Measurements from ENCODE around the gene CEMP1. TPM values are rescaled to one million over a fixed set of nuclear protein-coding genes. Genes with fewer than 3 reads are reported as not detected.
A peak's percentile ranks its signal among the peaks of the same experiment; 100 is the strongest.

Gene CEMP1
- total RNA-seq, 1 donor from 2014 or later = 0.16 TPM

DNA sequence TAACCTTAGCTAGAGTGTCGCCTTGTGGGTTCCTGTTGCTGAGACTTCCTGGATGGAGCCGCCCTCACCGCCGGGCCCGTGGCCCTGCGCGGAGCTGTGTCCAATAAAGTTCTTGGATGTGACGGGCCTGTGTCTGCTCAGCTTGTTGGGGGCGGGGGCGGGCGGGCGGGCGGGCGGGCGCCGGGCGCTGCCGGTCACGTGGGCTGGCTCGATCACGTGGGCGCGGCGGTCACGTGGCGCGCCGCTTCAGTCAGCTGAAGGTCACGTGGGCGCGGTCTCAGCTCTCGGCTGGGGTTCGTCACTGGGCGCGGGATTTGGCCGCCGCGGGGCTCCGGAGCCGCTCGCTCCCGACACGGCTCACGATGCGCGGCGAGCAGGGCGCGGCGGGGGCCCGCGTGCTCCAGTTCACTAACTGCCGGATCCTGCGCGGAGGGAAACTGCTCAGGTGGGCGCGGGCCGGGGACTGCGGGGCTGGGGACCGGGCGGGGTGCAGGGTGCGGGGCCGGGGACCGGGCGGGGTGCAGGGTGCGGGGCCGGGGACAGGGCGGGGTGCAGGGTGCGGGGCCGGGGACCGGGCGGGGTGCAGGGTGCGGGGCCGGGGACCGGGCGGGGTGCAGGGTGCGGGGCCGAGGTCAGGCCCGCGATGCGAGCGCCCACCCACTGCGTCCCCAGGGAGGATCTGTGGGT lies 11.0 kb downstream of the CEMP1 start, which contains the start of gene AMDHD2:
AMDHD2 (plus strand) TSS at position 275 of the 687 bp plus-strand sequence; CDS start at position 363, 88 bp downstream.
- no peaks in the 10 kb centered on the region for H3K27me3 Mint-ChIP-seq
- peaks cover 59% of the 10 kb centered on the region for H3K36me3 Mint-ChIP-seq (ENCODE audit: low read depth)
- no peaks in the 10 kb centered on the region for H3K9me3 Mint-ChIP-seq
- TF ChIP-seq, protein P1, sequence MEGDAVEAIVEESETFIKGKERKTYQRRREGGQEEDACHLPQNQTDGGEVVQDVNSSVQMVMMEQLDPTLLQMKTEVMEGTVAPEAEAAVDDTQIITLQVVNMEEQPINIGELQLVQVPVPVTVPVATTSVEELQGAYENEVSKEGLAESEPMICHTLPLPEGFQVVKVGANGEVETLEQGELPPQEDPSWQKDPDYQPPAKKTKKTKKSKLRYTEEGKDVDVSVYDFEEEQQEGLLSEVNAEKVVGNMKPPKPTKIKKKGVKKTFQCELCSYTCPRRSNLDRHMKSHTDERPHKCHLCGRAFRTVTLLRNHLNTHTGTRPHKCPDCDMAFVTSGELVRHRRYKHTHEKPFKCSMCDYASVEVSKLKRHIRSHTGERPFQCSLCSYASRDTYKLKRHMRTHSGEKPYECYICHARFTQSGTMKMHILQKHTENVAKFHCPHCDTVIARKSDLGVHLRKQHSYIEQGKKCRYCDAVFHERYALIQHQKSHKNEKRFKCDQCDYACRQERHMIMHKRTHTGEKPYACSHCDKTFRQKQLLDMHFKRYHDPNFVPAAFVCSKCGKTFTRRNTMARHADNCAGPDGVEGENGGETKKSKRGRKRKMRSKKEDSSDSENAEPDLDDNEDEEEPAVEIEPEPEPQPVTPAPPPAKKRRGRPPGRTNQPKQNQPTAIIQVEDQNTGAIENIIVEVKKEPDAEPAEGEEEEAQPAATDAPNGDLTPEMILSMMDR (IDR thresholded peaks at IDR 0.05) = no peak
- ATAC-seq (ENCODE audit: low read depth) (peak; percentile 62), DNase-seq (peak; percentile 87)
- H3K4me3 Mint-ChIP-seq = peak within 1 kb of the TSS; percentile 91
- H3K27ac Mint-ChIP-seq = peak within 1 kb of the TSS; percentile 94
- intact Hi-C loops (cut with micrococcal nuclease) = loop anchor here (1.0 kb wide), 1 partner anchor 12 kb away; no protein-coding TSS in a partner anchor
- CTCF ChIA-PET = interaction anchor here (0.9 to 1.9 kb wide), 3 partner anchors 10 to 13 kb away, joined by 3 to 7 read pairs (median 6); no protein-coding TSS in a partner anchor
- H3K4me1 Mint-ChIP-seq = peaks cover 61% of the 10 kb centered on the region
- POLR2A ChIA-PET = interaction anchor here (0.7 to 2.0 kb wide), 16 partner anchors 9 to 1895 kb away, joined by 3 to 76 read pairs (median 4); partner anchors contain the start of genes CEMP1, PDPK1, TBC1D24 and TRAF7

DNA sequence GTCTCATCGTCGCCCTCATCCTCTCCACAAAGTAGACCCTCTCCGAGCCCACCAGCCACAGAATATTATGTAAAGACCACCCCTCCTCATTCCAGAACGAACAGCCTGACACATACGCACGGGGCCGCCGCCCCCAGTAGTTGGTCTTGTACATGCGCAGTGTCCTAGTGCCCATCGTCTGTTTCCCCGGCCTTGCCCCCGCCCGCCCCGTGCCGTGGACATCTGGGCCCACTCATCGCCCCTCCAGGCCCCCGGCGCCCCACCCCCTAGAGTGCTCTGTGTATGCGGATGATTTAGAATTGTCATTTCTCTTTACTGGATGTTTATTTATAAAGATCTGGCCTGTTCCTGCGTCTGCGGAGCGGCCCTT lies 11.5 kb downstream of the CEMP1 start:
- intact Hi-C loops (cut with micrococcal nuclease) = loop anchor here (1.0 kb wide), 1 partner anchor 13 kb away; no protein-coding TSS in a partner anchor
- ATAC-seq (ENCODE audit: low read depth) = no peak

DNA sequence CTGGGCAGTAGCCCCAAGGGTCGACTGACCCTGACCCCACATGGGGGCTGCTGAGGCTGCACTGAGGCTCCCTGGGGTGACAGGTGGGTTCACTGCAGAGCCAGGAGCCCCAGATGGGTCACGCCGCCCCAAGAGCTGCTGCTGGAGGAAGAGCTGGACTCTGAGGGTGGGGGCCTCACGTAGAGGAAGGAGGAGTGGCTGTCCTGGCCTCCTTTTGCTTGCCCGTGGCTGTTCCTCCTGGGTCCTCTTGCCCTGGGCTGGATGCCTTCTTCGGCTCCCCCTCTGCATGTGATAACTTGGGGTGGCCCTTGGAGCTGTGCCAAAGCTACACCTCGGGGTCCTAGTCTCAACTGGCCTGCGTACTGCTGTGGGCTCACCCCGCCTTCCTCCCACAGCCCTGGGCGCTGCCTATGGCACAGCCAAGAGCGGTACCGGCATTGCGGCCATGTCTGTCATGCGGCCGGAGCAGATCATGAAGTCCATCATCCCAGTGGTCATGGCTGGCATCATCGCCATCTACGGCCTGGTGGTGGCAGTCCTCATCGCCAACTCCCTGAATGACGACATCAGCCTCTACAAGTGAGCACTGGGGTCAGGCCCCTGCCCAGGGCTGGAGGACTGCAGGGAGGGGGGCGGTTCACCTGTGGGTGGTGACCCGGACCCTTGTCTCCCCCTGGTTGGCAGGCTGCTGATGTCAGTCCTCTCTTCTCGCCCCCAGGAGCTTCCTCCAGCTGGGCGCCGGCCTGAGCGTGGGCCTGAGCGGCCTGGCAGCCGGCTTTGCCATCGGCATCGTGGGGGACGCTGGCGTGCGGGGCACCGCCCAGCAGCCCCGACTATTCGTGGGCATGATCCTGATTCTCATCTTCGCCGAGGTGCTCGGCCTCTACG lies 12.1 kb downstream of the CEMP1 start:
- ChIA-PET CTCF (interaction anchor here (1.4 to 1.9 kb wide), 2 partner anchors 9 to 12 kb away, joined by 6 to 7 read pairs; no protein-coding TSS in a partner anchor), POLR2A (interaction anchor here (1.0 to 1.9 kb wide), 7 partner anchors 10 to 364 kb away, joined by 3 to 76 read pairs (median 4); partner anchors contain the start of genes CEMP1 and TRAF7)
- Mint-ChIP-seq H3K36me3 (ENCODE audit: low read depth) (peaks cover 52% of the 10 kb centered on the region), H3K27ac (peak overlapping the region; percentile 86), H3K4me3 (peak overlapping the region; percentile 57), H3K9me3 (no peaks in the 10 kb centered on the region), H3K27me3 (no peaks in the 10 kb centered on the region), H3K4me1 (peaks cover 65% of the 10 kb centered on the region)
- no peak for DNase-seq
- TF ChIP-seq, protein P1 (IDR thresholded peaks at IDR 0.05) = no peak
- intact Hi-C loops (cut with micrococcal nuclease) = no loop called here
- no peak for ATAC-seq (ENCODE audit: low read depth)

More for the DNA sequence above, 11.5 kb downstream of the CEMP1 start:
- peaks cover 66% of the 10 kb centered on the region for H3K4me1 Mint-ChIP-seq
- TF ChIP-seq, protein P1 (IDR thresholded peaks at IDR 0.05) = no peak
- no peaks in the 10 kb centered on the region for H3K9me3 Mint-ChIP-seq
- peak overlapping the region; percentile 75 for H3K4me3 Mint-ChIP-seq
- peaks cover 56% of the 10 kb centered on the region for H3K36me3 Mint-ChIP-seq (ENCODE audit: low read depth)
- DNase-seq = no peak
- peak overlapping the region; percentile 86 for H3K27ac Mint-ChIP-seq
- ChIA-PET CTCF (interaction anchor here (1.4 to 1.9 kb wide), 2 partner anchors 10 to 13 kb away, joined by 6 to 7 read pairs; no protein-coding TSS in a partner anchor), POLR2A (interaction anchor here (0.7 to 2.0 kb wide), 12 partner anchors 8 to 1068 kb away, joined by 3 to 76 read pairs (median 6); partner anchors contain the start of genes CEMP1, PDPK1, TBC1D24 and TRAF7)
- H3K27me3 Mint-ChIP-seq = no peaks in the 10 kb centered on the region

DNA sequence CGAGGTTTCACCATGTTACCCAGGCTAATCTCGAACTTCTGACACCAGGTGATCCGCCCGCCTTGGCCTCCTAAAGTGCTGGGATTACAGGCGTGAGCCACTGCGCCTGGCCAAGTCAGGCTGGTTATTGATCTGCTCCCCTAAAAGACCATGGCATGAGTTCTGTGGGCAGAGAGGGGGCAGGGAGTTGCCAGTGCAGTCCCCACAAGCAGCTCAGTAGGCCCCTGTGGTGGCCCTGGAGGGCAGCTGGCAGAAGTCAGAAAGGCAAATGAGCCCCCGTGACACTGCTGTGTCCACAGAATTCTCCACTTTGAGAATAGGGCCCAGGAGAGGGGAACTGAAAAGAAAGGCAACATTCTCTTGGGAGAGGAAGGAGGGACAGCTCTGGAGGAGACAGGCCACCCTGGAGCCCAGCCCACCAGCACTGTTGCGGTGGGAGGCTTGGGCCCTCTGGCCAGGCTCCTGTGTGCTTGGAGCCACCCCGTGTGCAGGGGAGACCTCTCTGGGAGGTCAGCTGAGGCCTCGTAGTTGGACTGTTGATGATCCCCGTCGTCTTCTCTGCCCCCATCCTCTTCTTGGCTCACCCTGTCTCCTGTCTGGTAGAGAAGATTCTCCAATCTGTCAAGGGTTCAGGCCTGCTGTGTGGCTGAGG lies 13.1 kb downstream of the CEMP1 start:
- peaks cover 66% of the 10 kb centered on the region for H3K4me1 Mint-ChIP-seq
- peak overlapping the region; percentile 94 for H3K4me3 Mint-ChIP-seq
- peaks cover 44% of the 10 kb centered on the region for H3K36me3 Mint-ChIP-seq (ENCODE audit: low read depth)
- H3K27me3 Mint-ChIP-seq = no peaks in the 10 kb centered on the region
- CTCF ChIA-PET = no interaction called here
- POLR2A ChIA-PET = interaction anchor here (1.2 to 1.4 kb wide), 2 partner anchors 11 to 13 kb away, joined by 3 to 4 read pairs; partner anchors contain the start of gene CEMP1
- intact Hi-C loops (cut with micrococcal nuclease) = no loop called here
- no peak overlapping the region for H3K27ac Mint-ChIP-seq
- TF ChIP-seq, protein P1 (IDR thresholded peaks at IDR 0.05) = no peak
- H3K9me3 Mint-ChIP-seq = no peaks in the 10 kb centered on the region
- DNase-seq (no peak), ATAC-seq (ENCODE audit: low read depth) (no peak)

Measured in activated B cell treated with CpG ODN at 0.5 μM for 24 hours (primary cell).